Stimulated activated naive B cell treated with anti-CD40 and anti-IgM and Interleukin-4, amounts not matched to agents 10 μg/mL and 1 μg/mL and 100 μg/mL, for 72 hours (primary cell): ENCODE measurements around the gene CLCN6.

Experiments
- ATAC-seq, 2 donors: fragments of 150-1000 bp; cut with Tn5 transposase; replicated peaks; 2 replicates each; pipeline ENCODE4 v1.10.0; 2021; ENCODE audit warnings: moderate library complexity in 1 of 2
- DNase-seq: peaks from one replicate; pipeline ENCODE4 v3.0.0; 2021
- H3K27ac Mint-ChIP-seq: one replicate; pipeline ENCODE4 v1.8.0; 2022; ENCODE audit warnings: mild to moderate bottlenecking, mixed read lengths
- H3K27me3 Mint-ChIP-seq, 2 donors: one replicate each; pipeline ENCODE4 v1.8.0; 2022; ENCODE audit warnings: mixed read lengths in 2 of 2
- H3K36me3 Mint-ChIP-seq, 2 donors: one replicate each; pipeline ENCODE4 v1.8.0; 2022; ENCODE audit warnings: mixed read lengths in 2 of 2, mild to moderate bottlenecking in 1 of 2
- H3K4me1 Mint-ChIP-seq, 2 donors: one replicate each; pipeline ENCODE4 v1.8.0; 2022; ENCODE audit warnings: mixed read lengths in 2 of 2, mild to moderate bottlenecking in 1 of 2
- H3K4me3 Mint-ChIP-seq, 2 donors: one replicate each; pipeline ENCODE4 v1.8.0; 2022; ENCODE audit warnings: mild to moderate bottlenecking in 2 of 2, mixed read lengths in 2 of 2, moderate library complexity in 1 of 2
- H3K9me3 Mint-ChIP-seq, 2 donors: one replicate each; pipeline ENCODE4 v1.8.0; 2022; ENCODE audit warnings: mixed read lengths in 2 of 2, mild to moderate bottlenecking in 1 of 2

The CLCN6 gene

DNA sequence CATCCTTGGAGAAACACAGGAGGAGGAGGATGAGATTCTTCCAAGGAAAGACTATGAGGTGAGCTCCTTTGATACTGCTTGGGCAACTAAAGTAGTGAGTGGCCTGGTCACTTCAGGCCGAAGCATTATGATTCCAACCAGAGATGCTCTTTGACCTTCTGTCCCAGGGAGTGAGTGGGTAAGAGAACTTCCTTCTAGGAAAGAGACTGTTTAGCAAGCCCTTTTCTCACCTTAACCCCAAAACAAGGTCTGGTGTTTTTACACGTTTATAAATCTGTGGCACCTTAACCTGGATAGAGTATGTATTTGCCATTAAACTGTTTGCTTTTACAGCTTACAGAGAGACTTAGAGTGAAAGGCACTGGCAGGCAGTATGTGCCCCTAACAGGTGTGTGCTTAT, 1.1 kb downstream of the CLCN6 start:
- Mint-ChIP-seq H3K27me3 (no peaks in the 10 kb centered on the region), H3K4me1 (peaks cover 35 to 78% of the 10 kb centered on the region in 2 donors), H3K27ac (peak overlapping the region; percentile 97), H3K9me3 (no peaks in the 10 kb centered on the region), H3K36me3 (peaks cover 44 to 59% of the 10 kb centered on the region in 2 donors), H3K4me3 (peak overlapping the region; percentile 89 to 90)
- no peak for DNase-seq
- ATAC-seq = no peak

- Mint-ChIP-seq H3K36me3 (peaks cover 55 to 66% of the 10 kb centered on the region in 2 donors), H3K27ac (peak overlapping the region; percentile 75), H3K4me3 (peak overlapping the region in 1 of 2 donors; percentile 39), H3K9me3 (no peaks in the 10 kb centered on the region), H3K27me3 (no peaks in the 10 kb centered on the region), H3K4me1 (peaks cover 32 to 79% of the 10 kb centered on the region in 2 donors)
- DNase-seq = no peak
- no peak for ATAC-seq
Observed at GRCh38 chr1:11813021-11813420, 7.0 kb downstream of the CLCN6 start.

DNA sequence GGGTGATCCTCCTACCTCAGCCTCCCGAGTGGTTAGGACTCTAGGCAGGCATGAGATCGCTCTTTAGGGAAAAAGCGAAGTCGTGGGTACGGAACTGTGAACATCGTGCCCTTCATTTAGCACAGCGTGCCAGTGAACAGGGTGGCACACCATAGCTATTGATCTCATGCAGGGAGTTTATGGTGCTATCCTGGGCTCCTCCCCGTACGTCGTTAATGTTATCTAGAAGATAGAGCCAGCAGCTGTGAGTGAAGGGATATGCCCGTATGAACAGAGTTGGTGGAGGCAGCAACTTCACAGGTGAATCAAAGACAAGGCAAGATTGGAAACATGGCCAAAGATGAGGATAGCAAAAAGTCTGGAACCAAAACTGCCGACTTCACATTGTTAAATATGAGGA, 11.2 kb downstream of the CLCN6 start:
- ATAC-seq = no peak
- H3K27ac Mint-ChIP-seq = peak overlapping the region; percentile 86
- H3K36me3 Mint-ChIP-seq = peaks cover 49 to 64% of the 10 kb centered on the region in 2 donors
- H3K4me3 Mint-ChIP-seq = no peak overlapping the region
- no peaks in the 10 kb centered on the region for H3K9me3 Mint-ChIP-seq
- no peak for DNase-seq
- H3K4me1 Mint-ChIP-seq = peaks cover 23 to 57% of the 10 kb centered on the region in 2 donors
- no peaks in the 10 kb centered on the region for H3K27me3 Mint-ChIP-seq

GRCh38 chr1:11822091-11822490, 16.1 kb downstream of the CLCN6 start:
- peak overlapping the region; percentile 1 for H3K27ac Mint-ChIP-seq
- no peak for ATAC-seq
- H3K36me3 Mint-ChIP-seq = peaks cover 44 to 59% of the 10 kb centered on the region in 2 donors
- no peak overlapping the region for H3K4me3 Mint-ChIP-seq
- H3K9me3 Mint-ChIP-seq = no peaks in the 10 kb centered on the region
- peaks cover 9 to 17% of the 10 kb centered on the region in 2 donors for H3K4me1 Mint-ChIP-seq
- DNase-seq = no peak
- no peaks in the 10 kb centered on the region for H3K27me3 Mint-ChIP-seq

DNA sequence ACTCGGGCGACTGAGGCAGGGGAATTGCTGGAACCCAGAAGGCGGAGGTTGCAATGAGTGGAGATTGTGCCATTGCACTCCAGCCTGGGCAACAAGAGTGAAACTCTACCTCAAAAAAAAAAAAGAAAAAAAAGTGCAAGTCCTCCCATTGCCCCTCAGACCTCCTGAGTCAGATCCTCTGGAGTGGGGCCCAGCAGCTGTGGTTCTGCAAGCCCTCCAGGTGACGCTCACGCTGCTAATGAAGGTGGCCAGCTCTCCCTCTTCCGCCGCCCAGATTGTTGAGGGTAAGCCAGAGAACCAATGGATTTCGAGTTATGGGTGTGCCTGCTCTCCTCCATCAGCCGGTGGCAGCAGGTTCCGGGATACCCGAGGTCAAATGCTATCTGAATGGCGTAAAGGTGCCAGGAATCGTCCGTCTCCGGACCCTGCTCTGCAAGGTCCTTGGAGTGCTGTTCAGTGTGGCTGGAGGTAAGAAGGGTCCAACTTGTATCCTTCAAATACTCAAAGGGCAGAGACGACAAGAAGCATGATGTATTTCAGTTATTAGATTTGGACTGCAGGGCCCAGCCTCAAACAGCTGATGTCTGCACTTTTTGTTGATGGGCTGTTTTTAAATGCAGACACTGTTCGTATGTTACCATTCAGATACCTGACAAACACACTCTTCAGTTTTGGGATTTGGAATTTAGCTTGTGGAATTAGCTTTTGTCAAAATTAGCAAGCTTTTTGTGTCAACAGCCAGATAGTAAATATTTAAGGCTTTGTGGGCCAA, 17.6 kb downstream of the CLCN6 start:
- no peak for DNase-seq
- Mint-ChIP-seq H3K9me3 (no peaks in the 10 kb centered on the region), H3K4me1 (peaks cover 6 to 17% of the 10 kb centered on the region in 2 donors), H3K27ac (no peak overlapping the region), H3K36me3 (peaks cover 46 to 65% of the 10 kb centered on the region in 2 donors), H3K4me3 (no peak overlapping the region), H3K27me3 (no peaks in the 10 kb centered on the region)
- ATAC-seq = no peak

- DNase-seq (no peak), ATAC-seq (no peak)
- no peaks in the 10 kb centered on the region for H3K27me3 Mint-ChIP-seq
- H3K36me3 Mint-ChIP-seq = peaks cover 45 to 64% of the 10 kb centered on the region in 2 donors
- peaks cover 4 to 14% of the 10 kb centered on the region in 2 donors for H3K4me1 Mint-ChIP-seq
- no peak overlapping the region for H3K27ac Mint-ChIP-seq
- H3K4me3 Mint-ChIP-seq = no peak overlapping the region
- no peaks in the 10 kb centered on the region for H3K9me3 Mint-ChIP-seq
Observed at GRCh38 chr1:11825131-11825530, 19.1 kb downstream of the CLCN6 start.

DNA sequence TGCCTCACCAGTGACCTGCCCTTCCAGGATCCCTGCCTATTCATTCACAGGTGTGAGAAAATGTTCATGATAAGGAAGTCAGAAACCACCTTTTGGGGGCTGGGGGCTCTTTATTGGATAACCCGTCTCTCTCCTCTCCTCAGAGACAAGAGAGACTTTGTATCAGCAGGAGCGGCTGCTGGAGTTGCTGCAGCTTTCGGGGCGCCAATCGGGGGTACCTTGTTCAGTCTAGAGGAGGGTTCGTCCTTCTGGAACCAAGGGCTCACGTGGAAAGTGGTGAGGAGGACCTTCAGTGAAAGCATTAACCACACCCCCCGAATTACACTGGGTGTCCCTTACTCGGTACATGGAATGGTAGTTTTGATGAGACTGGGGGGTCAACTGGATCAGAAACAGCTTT, 21.0 kb downstream of the CLCN6 start:
- DNase-seq (no peak), ATAC-seq (no peak)
- Mint-ChIP-seq H3K27me3 (no peaks in the 10 kb centered on the region), H3K4me3 (no peak overlapping the region), H3K36me3 (peaks cover 40 to 50% of the 10 kb centered on the region in 2 donors), H3K9me3 (no peaks in the 10 kb centered on the region), H3K27ac (no peak overlapping the region), H3K4me1 (peaks cover 4 to 6% of the 10 kb centered on the region in 2 donors)

GRCh38 chr1:11828511-11828910, 22.5 kb downstream of the CLCN6 start:
- Mint-ChIP-seq H3K36me3 (peaks cover 38 to 53% of the 10 kb centered on the region in 2 donors), H3K4me3 (peak overlapping the region in 1 of 2 donors; percentile 33), H3K9me3 (no peaks in the 10 kb centered on the region), H3K27ac (peak overlapping the region; percentile 62), H3K4me1 (peaks cover 1 to 6% of the 10 kb centered on the region in 2 donors), H3K27me3 (no peaks in the 10 kb centered on the region)
- no peak for DNase-seq
- no peak for ATAC-seq

DNA sequence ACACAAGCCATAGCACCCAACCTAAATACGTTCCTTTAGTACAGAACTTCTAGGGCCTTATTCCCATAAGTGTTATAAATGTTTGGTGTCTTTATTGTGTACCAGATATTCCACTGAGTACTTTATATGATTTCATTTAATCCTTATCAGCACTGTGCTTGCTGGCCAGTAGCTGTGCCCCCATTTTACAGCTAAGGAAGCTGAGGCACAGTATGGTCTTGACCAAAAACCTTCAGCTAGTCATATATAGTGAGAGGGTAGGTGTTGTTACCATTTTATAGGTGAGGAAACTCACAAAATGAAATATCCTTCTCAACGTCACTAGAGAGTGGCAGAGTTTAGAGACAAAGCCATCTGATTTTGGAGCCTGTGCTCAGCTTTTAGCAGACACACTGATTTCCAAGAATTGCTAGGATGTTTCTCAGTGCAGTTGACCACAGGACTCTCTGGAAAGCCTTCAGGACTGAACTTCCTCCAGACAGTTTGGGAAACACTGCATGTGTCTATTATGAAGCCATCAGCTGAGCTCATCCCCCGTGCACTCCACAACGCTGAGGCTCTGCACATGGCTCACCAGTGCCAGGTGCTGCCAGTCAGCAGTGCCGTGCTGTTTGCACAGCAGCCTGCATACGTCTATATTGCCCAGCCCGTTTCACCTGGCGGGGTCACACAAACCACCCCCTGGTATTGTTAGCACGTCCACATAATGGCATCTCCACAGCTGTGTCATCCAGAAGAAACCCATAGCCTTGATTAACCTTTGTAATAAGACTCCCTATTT, 26.1 kb downstream of the CLCN6 start:
- H3K4me1 Mint-ChIP-seq = peaks cover 2 to 6% of the 10 kb centered on the region in 2 donors
- H3K36me3 Mint-ChIP-seq = peaks cover 40 to 46% of the 10 kb centered on the region in 2 donors
- ATAC-seq = no peak
- peak overlapping the region; percentile 37 for H3K27ac Mint-ChIP-seq
- no peaks in the 10 kb centered on the region for H3K9me3 Mint-ChIP-seq
- no peak overlapping the region for H3K4me3 Mint-ChIP-seq
- DNase-seq = no peak
- H3K27me3 Mint-ChIP-seq = no peaks in the 10 kb centered on the region

GRCh38 chr1:11833497-11833896, 27.5 kb downstream of the CLCN6 start:
- Mint-ChIP-seq H3K9me3 (no peaks in the 10 kb centered on the region), H3K27me3 (no peaks in the 10 kb centered on the region), H3K36me3 (peaks cover 40 to 46% of the 10 kb centered on the region in 2 donors), H3K27ac (no peak overlapping the region), H3K4me3 (no peak overlapping the region), H3K4me1 (peaks cover 3 to 12% of the 10 kb centered on the region in 2 donors)
- DNase-seq (no peak), ATAC-seq (no peak)

DNA sequence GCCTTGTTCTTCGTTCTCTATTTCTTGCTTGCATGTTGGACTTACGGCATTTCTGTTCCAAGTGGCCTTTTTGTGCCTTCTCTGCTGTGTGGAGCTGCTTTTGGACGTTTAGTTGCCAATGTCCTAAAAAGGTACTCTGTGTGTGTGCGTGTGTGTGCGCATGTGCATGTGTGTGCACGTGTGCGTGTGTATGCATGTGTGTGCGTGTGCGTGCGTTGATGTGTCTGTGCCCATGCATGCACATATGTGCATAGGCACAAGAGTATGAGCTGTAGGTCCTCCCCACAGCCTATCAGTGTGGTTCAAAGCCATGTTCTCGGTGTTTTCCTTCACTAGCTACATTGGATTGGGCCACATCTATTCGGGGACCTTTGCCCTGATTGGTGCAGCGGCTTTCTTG, 27.9 kb downstream of the CLCN6 start:
- Mint-ChIP-seq H3K4me1 (peaks cover 6 to 15% of the 10 kb centered on the region in 2 donors), H3K27ac (peak overlapping the region; percentile 7), H3K36me3 (peaks cover 41 to 46% of the 10 kb centered on the region in 2 donors), H3K9me3 (no peaks in the 10 kb centered on the region), H3K27me3 (no peaks in the 10 kb centered on the region), H3K4me3 (no peak overlapping the region)
- ATAC-seq (no peak), DNase-seq (no peak)

DNA sequence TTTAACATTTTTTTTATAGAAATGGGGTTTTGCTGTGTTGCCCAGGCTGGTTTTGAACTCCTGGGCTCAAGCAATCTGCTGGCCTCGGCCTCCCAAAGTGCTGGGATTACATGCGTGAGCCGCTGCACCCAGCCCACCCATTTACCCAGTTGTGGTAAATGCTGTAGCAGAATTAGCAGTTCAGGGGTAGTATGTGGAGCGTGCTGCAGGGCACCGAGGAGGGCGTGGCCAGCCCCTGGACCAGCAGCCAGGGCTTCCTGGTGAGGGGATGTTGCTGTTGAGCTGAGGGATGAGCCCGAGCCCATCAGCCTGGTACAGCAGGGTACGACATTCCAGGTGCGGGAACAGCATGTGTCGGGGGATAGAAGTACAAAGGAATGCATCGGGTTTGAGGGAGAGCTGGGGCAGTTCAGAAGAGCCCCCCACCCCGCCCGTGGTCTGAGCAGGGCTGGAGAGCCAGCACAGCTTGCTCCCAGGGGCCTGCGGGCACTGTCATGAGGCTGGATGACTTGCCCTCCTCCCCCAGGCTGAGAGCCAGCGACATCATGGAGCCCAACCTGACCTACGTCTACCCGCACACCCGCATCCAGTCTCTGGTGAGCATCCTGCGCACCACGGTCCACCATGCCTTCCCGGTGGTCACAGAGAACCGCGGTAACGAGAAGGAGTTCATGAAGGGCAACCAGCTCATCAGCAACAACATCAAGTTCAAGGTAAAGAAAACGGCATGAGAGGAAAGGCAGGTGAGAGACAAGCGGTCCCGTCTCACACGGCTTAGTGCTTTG, 29.6 kb downstream of the CLCN6 start:
- peaks cover 41 to 48% of the 10 kb centered on the region in 2 donors for H3K36me3 Mint-ChIP-seq
- no peaks in the 10 kb centered on the region for H3K27me3 Mint-ChIP-seq
- peaks cover 7 to 16% of the 10 kb centered on the region in 2 donors for H3K4me1 Mint-ChIP-seq
- peak overlapping the region; percentile 56 for H3K27ac Mint-ChIP-seq
- H3K4me3 Mint-ChIP-seq = no peak overlapping the region
- no peak for ATAC-seq
- DNase-seq = no peak
- no peaks in the 10 kb centered on the region for H3K9me3 Mint-ChIP-seq

DNA sequence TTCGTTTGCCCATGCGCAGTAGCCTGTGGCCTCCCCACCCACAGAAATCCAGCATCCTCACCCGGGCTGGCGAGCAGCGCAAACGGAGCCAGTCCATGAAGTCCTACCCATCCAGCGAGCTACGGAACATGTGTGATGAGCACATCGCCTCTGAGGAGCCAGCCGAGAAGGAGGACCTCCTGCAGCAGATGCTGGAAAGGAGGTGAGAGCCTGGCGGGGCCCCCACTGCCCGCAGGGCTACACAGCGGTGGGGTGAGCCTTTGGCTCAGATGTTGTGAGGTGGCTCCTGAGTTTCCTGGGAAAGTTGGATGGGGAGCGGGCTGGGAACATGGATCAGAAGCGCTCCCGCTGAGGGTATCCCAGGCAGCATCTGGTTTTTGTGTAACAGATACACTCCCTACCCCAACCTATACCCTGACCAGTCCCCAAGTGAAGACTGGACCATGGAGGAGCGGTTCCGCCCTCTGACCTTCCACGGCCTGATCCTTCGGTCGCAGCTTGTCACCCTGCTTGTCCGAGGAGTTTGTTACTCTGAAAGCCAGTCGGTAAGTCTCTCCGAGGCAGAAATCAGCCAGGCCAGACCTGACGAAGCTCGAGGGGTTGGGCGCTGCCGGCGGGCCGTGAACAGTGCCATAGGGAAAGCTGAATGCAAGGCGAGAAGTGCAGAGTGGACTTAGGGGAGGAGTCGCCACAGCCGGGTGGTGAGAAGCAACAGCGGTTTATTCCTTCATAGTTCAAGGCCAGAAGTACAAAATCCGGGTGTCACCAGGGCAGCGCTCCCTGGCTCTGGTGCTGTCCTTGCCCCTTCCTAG, 31.2 kb downstream of the CLCN6 start:
- DNase-seq (no peak), ATAC-seq (no peak)
- Mint-ChIP-seq H3K27ac (no peak overlapping the region), H3K4me1 (peaks cover 21 to 31% of the 10 kb centered on the region in 2 donors), H3K4me3 (no peak overlapping the region), H3K27me3 (no peaks in the 10 kb centered on the region), H3K9me3 (no peaks in the 10 kb centered on the region), H3K36me3 (peaks cover 52 to 64% of the 10 kb centered on the region in 2 donors)
